Testis (tissue), 3 donors: Measurements from ENCODE around the gene DDRGK1. TPM values are rescaled to one million over a fixed set of nuclear protein-coding genes. Genes with fewer than 3 reads are reported as not detected.
"Not testable (repeated sequence)": the region's sequence is repeated elsewhere in the genome, so short reads cannot be mapped to it uniquely, and the experiment has no call there.

ENCODE experiments used
- DNase-seq: peaks from one replicate; pipeline ENCODE4 v3.0.0-alpha.2; 2019
- H3K27ac ChIP-seq, 2 donors: fragments of 200-600 bp; sonication (generic); one replicate each; pipeline ENCODE4 v1.5.1; 2019
- H3K27me3 ChIP-seq: fragments of 200-600 bp; sonication (generic); one replicate; pipeline ENCODE4 v1.5.1; 2019
- H3K36me3 ChIP-seq: fragments of 200-600 bp; sonication (generic); one replicate; pipeline ENCODE4 v1.5.1; 2017; ENCODE audit warnings: low read depth; ENCODE audit errors: missing control alignments
- H3K4me1 ChIP-seq: fragments of 200-600 bp; sonication (generic); one replicate; pipeline ENCODE4 v1.5.1; 2019
- H3K4me3 ChIP-seq, 2 donors: fragments of 200-600 bp; sonication (generic); one replicate each; pipeline ENCODE4 v1.5.1; 2017 to 2019
- H3K9me3 ChIP-seq: fragments of 200-600 bp; sonication (generic); one replicate; pipeline ENCODE4 v1.5.1; 2017
- POLR2A ChIP-seq: fragments of 450-650 bp; IDR thresholded peaks from one replicate; pipeline ENCODE4 v1.6.1; 2017; ENCODE audit warnings: antibody characterized with exemption, mild to moderate bottlenecking, moderate library complexity
- WGBS, 2 donors: methylation state at CpG; one replicate each; pipeline ENCODE4 v1.1.5; 2018; 5-methylcytosine and 5-hydroxymethylcytosine counted together
- intact Hi-C: fragments of 100-400 bp; cut with DNase I; formaldehyde crosslinking; loops from one replicate; pipeline ENCODE4 v1.15.1; 2023; ENCODE audit warnings: low total_unique reads
- polyA plus RNA-seq: library from polyadenylated mRNA; stranded (reverse); fragments of 350-450 nt; fragmentation: Illumina TruSeq; extraction: RNeasy Lipid Tissue Mini Kit (QIAGEN cat#74804); gene quantifications from one replicate; pipeline ENCODE4 v1.2.3, GENCODE V29; 2014; ENCODE audit warnings: low read depth, low replicate concordance; ENCODE audit not compliant: insufficient read depth
- total RNA-seq, 2 donors: library from RNA; depleted of rRNA; stranded (reverse); fragments of >200 nt; gene quantifications; one replicate each; pipeline ENCODE4 v1.2.3, GENCODE V29; 2016
- TF ChIP-seq, protein P1 (sequence below), 3 experiments: fragments of 450-650 bp in 2 of 3; fragments of 200-600 bp in 1 of 3; sonication (generic) in 1 of 3; IDR thresholded peaks; one replicate each; pipeline ENCODE4 v1.5.1; 2016 to 2019; ENCODE audit warnings: antibody characterized with exemption in 3 of 3, mild to moderate bottlenecking in 2 of 3, moderate library complexity in 1 of 3

DDRGK1 gene
- total and polyA plus RNA-seq, 3 donors from 2014 or later: 57.2 to 93.8 (median 78.9) TPM

GRCh38 chr20:3221398-3222226 is 17.1 kb upstream of the DDRGK1 start:
- H3K4me1 ChIP-seq: no peaks in the 10 kb centered on the region
- no peaks in the 10 kb centered on the region for H3K27me3 ChIP-seq
- no peaks in the 10 kb centered on the region for H3K9me3 ChIP-seq
- H3K4me3 ChIP-seq: no peak overlapping the region
- no peak overlapping the region for H3K27ac ChIP-seq
- intact Hi-C loops: no loop called here
- DNase-seq: no peak
- 91 to 92% methylated on average over 12 to 18 of the region's 18 CpGs for WGBS, 2 donors
- no peaks in the 10 kb centered on the region for H3K36me3 ChIP-seq
- no peak for TF ChIP-seq POLR2A
- TF ChIP-seq, protein P1, sequence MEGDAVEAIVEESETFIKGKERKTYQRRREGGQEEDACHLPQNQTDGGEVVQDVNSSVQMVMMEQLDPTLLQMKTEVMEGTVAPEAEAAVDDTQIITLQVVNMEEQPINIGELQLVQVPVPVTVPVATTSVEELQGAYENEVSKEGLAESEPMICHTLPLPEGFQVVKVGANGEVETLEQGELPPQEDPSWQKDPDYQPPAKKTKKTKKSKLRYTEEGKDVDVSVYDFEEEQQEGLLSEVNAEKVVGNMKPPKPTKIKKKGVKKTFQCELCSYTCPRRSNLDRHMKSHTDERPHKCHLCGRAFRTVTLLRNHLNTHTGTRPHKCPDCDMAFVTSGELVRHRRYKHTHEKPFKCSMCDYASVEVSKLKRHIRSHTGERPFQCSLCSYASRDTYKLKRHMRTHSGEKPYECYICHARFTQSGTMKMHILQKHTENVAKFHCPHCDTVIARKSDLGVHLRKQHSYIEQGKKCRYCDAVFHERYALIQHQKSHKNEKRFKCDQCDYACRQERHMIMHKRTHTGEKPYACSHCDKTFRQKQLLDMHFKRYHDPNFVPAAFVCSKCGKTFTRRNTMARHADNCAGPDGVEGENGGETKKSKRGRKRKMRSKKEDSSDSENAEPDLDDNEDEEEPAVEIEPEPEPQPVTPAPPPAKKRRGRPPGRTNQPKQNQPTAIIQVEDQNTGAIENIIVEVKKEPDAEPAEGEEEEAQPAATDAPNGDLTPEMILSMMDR (IDR thresholded peaks at IDR 0.05): no peak

DNA sequence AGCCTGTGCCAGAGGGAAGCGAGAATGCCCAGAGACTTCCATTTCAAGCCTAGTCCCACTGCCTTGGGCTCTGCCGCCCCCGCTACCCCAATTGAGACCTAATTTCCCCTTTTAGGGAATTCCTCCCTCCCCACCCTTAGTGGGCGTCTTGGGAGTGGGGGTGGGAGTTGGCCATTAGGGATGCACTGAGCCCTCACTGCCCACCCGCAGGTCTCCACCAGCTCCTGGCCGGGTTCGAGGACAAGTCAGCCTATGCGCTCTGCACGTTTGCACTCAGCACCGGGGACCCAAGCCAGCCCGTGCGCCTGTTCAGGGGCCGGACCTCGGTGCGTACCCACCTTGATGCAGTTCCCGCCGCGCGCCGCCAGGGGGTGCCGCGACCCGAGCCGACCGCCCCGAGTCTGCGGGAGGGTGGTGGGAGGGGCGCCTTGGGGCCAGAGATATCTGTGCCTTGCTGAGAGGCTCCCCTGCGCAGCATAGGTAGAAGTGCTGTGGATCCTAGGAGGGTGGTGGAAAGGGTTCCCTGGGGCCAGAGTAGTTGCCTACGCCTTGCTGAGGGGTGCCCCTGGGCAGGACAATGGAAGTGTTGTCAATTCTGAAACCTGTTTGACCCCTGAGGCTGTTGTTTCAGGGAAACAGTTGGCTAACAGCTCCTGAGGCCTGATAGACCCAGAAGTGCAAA is 14.0 kb upstream of the DDRGK1 start:
- no peaks in the 10 kb centered on the region for H3K9me3 ChIP-seq
- H3K27ac ChIP-seq: no peak overlapping the region
- WGBS, 2 donors: 21 to 42% methylated on average over 7 to 25 of the region's 30 CpGs
- H3K27me3 ChIP-seq: no peaks in the 10 kb centered on the region
- DNase-seq: peak; percentile 69
- no peaks in the 10 kb centered on the region for H3K4me1 ChIP-seq
- TF ChIP-seq POLR2A: no peak
- TF ChIP-seq, protein P1 (IDR thresholded peaks at IDR 0.05): peak; percentile 85 to 95 (median 91)
- H3K36me3 ChIP-seq: no peaks in the 10 kb centered on the region
- H3K4me3 ChIP-seq: peak overlapping the region in 1 of 2 donors; percentile 5
- intact Hi-C loops: no loop called here

- H3K27me3 ChIP-seq, intact Hi-C loops, H3K4me3 ChIP-seq, H3K27ac ChIP-seq, H3K9me3 ChIP-seq, H3K36me3 ChIP-seq, H3K4me1 ChIP-seq, DNase-seq: not testable (repeated sequence)
- 94 to 95% methylated on average over 7 of the region's 7 CpGs for WGBS, 2 donors
These were observed 11.0 kb upstream of the DDRGK1 start for GRCh38 chr20:3215359-3215917.

- Histone ChIP-seq H3K27me3 (no peaks in the 10 kb centered on the region), H3K27ac (no peak overlapping the region), H3K4me3 (no peak overlapping the region), H3K4me1 (peaks cover 7% of the 10 kb centered on the region), H3K36me3 (no peaks in the 10 kb centered on the region), H3K9me3 (no peaks in the 10 kb centered on the region)
- intact Hi-C loops: no loop called here
- TF ChIP-seq, protein P1 (IDR thresholded peaks at IDR 0.05): no peak
- TF ChIP-seq POLR2A: no peak
- no peak for DNase-seq
- WGBS, 2 donors: 80 to 91% methylated on average over 7 of the region's 7 CpGs
These were observed 8.7 kb upstream of the DDRGK1 start for GRCh38 chr20:3213226-3213625.

DNA sequence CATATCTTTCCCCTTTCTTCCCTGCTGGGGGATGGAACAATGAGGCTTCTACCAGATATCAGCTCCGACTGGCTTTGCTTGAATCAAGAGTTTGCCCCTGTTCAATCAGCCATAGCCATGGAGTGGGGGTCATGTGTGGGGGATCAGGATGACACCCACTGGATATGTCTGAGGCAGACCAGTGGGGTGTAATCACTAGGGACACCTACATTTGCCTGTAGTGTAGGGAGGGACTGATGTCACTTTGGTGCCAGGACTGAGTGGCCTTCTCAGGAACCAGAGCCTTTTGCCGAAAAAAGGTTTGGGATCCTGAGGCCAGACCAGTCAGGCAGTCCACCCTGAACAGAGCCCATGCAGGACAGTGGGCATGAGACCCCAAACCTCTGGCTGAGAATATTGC is 5.9 kb upstream of the DDRGK1 start:
- TF ChIP-seq, protein P1 (IDR thresholded peaks at IDR 0.05): no peak
- TF ChIP-seq POLR2A: no peak
- peaks cover 7% of the 10 kb centered on the region for H3K4me1 ChIP-seq
- H3K27me3 ChIP-seq: no peaks in the 10 kb centered on the region
- 27 to 60% methylated on average over 1 to 2 of the region's 2 CpGs for WGBS, 2 donors
- H3K36me3 ChIP-seq: no peaks in the 10 kb centered on the region
- intact Hi-C loops: no loop called here
- no peaks in the 10 kb centered on the region for H3K9me3 ChIP-seq
- no peak for DNase-seq
- no peak overlapping the region for H3K27ac ChIP-seq
- no peak overlapping the region for H3K4me3 ChIP-seq
